Spleen (tissue), 11 donors: ENCODE measurements around the gene MIPEP. TPM values are rescaled to one million over a fixed set of nuclear protein-coding genes. Genes with fewer than 3 reads are reported as not detected.

Experiments used
- DNase-seq: peaks from one replicate; pipeline ENCODE4 v3.0.0-alpha.2; 2020
- H3K27ac ChIP-seq, 8 donors: fragments of 200-600 bp; sonication (generic) in 7 of 8; 1 replicate in 4 of 8; 2 replicates in 4 of 8; pipeline versions ENCODE4 v1.5.0 to v1.8.0; 2016 to 2021; ENCODE audit warnings: inconsistent platforms in 4 of 8, mild to moderate bottlenecking in 4 of 8, moderate library complexity in 1 of 8
- H3K27me3 ChIP-seq, 7 donors: fragments of 200-600 bp; sonication (generic) in 6 of 7; replicated peaks in 1 of 7; 1 replicate in 4 of 7; 2 replicates in 3 of 7; pipeline versions ENCODE4 v1.5.0 to v1.8.0; 2016 to 2021; ENCODE audit warnings: inconsistent platforms in 3 of 7, mild to moderate bottlenecking in 1 of 7
- H3K36me3 ChIP-seq, 6 donors: fragments of 200-600 bp; sonication (generic) in 5 of 6; 1 replicate in 4 of 6; 2 replicates in 2 of 6; pipeline versions ENCODE4 v1.5.0 to v1.8.0; 2016 to 2021; ENCODE audit warnings: inconsistent platforms in 2 of 6
- H3K4me1 ChIP-seq, 6 donors: fragments of 200-600 bp; sonication (generic) in 5 of 6; 1 replicate in 3 of 6; 2 replicates in 3 of 6; pipeline versions ENCODE4 v1.5.0 to v1.8.0; 2016 to 2021; ENCODE audit warnings: inconsistent platforms in 3 of 6
- H3K4me3 ChIP-seq, 8 donors: fragments of 200-600 bp; sonication (generic) in 7 of 8; 1 replicate in 4 of 8; 2 replicates in 4 of 8; pipeline versions ENCODE4 v1.5.0 to v1.8.0; 2016 to 2021; ENCODE audit warnings: inconsistent platforms in 4 of 8, mild to moderate bottlenecking in 4 of 8, moderate library complexity in 2 of 8
- H3K9me3 ChIP-seq, 8 donors: fragments of 200-600 bp; sonication (generic) in 7 of 8; 1 replicate in 4 of 8; 2 replicates in 4 of 8; pipeline versions ENCODE4 v1.5.0 to v1.8.0; 2016 to 2021; ENCODE audit warnings: inconsistent platforms in 4 of 8
- CTCF ChIP-seq, 11 experiments: fragments of 200-600 bp in 7 of 11; fragments of 450-650 bp in 4 of 11; sonication (generic) in 4 of 11; IDR thresholded peaks in 8 of 11; conservative IDR thresholded peaks in 3 of 11; 1 replicate in 7 of 11; 2 replicates in 4 of 11; pipeline versions ENCODE4 v1.4.0 to v1.8.0; 2016 to 2021; ENCODE audit warnings: antibody characterized with exemption in 11 of 11, inconsistent platforms in 4 of 11, mild to moderate bottlenecking in 1 of 11
- POLR2AphosphoS5 ChIP-seq, 3 donors: sonication (generic); formaldehyde crosslinking; IDR thresholded peaks; one replicate each; pipeline ENCODE4 v1.5.1; 2017; ENCODE audit warnings: antibody characterized with exemption in 3 of 3
- WGBS, 5 donors: extraction: QIAGEN DNeasy Blood & Tissue Kit in 3 of 5; methylation state at CpG; one replicate each; pipeline versions ENCODE4 v1.1.5 to v1.1.7; 2013 to 2018; 5-methylcytosine and 5-hydroxymethylcytosine counted together
- intact Hi-C: fragments of 100-400 bp; cut with DNase I; formaldehyde crosslinking; loops from one replicate; pipeline ENCODE4 v1.15.0; 2023; ENCODE audit warnings: low total_unique reads
- polyA plus RNA-seq, 3 donors: library from polyadenylated mRNA; stranded (reverse); fragments of 200-250 nt; gene quantifications; one replicate each; pipeline ENCODE4 v1.2.1, GENCODE V29; 2013
- small RNA-seq, 4 donors: library from RNA; depleted of rRNA; stranded (forward); fragments of <200 nt; gene quantifications; one replicate each; pipeline ENCODE3, GENCODE V24; 2016
- total RNA-seq, 7 donors: library from RNA; depleted of rRNA in 3 of 7; stranded (reverse); fragments of >200 nt in 3 of 7; fragmentation: NEBNext Ultra II Directional in 4 of 7; extraction: Animal tissue kit (Norgen Biotek cat#: 25700) in 4 of 7; gene quantifications; one replicate each; pipeline versions ENCODE4 v1.1.0 to v1.2.1, GENCODE V29; 2016 to 2021
- donor health status: healthy with polysubstance abuse.
- donor health status: DM: no; HTN: no; CAD: no; lungs with moderate emphysema.
- donor health status: DM: no; HTN: no; CAD: no.
- donor health status: Bipolar disorder and iron deficiency.
- donor health status: healthy.
- donor health status: DM: no; HTN: no; CAD: no.
- donor health status: DM: yes; HTN: yes; CAD: no.

MIPEP gene
- total and polyA plus RNA-seq, 10 donors = 7.2 to 16.3 (median 10.8) TPM

- WGBS, 5 donors = 62 to 84% (median 80%) methylated on average over 10 of the region's 10 CpGs
- H3K9me3 ChIP-seq = peaks cover 0 to 32% (median 21%) of the 10 kb centered on the region in 8 donors
- TF ChIP-seq CTCF (IDR thresholded peaks at IDR 0.05 in 8 of 11, conservative IDR thresholded peaks at IDR 0.05 in 3 of 11) = no peak
- TF ChIP-seq POLR2AphosphoS5 (IDR thresholded peaks at IDR 0.05) = peak in 1 of 3 donors; percentile 20
- H3K4me1 ChIP-seq = no peaks in the 10 kb centered on the region
- DNase-seq = no peak
- peaks cover 0 to 10% (median 0%) of the 10 kb centered on the region in 7 donors for H3K27me3 ChIP-seq
- no peak overlapping the region for H3K4me3 ChIP-seq
- intact Hi-C loops = no loop called here
- no peak overlapping the region for H3K27ac ChIP-seq
- H3K36me3 ChIP-seq = no peaks in the 10 kb centered on the region
These were observed 208.1 kb downstream of the MIPEP start for GRCh38 chr13:23680845-23681669.

Small RNAs within 50 kb of the gene (small RNA-seq; reads per million reads assigned to genes)
- gene MTCO3P2 = 0 reads per million in 4 donors

Other genes with a start within 250 kb of the MIPEP start
- 1 to 10 TPM in 2 of 7 donors, under 1 TPM in 3, not detected in 2; 0.34 to 1.9 (median 0.77) TPM for gene C1QTNF9B, start 8.1 kb upstream of the MIPEP start, total RNA-seq
- gene C1QTNF9B, start 8.1 kb upstream of the MIPEP start, polyA plus RNA-seq = 1 to 10 TPM in 1 of 3 donors, under 1 TPM in 1, not detected in 1; 0.23 to 1.2 TPM